ENCODE data around the gene WDR44. TPM values are rescaled to one million over a fixed set of nuclear protein-coding genes. Genes with fewer than 3 reads are reported as not detected.
A peak's percentile ranks its signal among the peaks of the same experiment; 100 is the strongest.

The WDR44 gene
- total RNA-seq, 1 donor from 2014 or later = 7.1 TPM

DNA sequence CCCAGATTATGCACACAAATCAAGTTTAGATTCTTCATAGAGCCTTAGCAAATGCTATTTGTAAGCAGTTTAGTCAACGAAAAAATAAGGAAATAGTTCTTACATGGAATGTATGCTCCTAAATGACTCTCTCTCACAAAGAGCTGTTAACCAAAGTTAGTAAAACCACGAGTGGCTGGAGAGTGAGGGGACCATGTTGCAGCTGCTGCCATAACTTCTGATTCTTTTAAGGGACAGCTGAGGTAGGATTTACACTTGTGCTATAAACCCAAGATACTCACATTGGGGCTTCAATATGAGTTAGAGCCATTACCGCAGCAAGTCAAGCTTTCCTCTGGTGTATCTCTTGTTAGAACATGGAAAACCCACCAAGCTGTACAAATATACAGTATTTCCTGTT is 152.4 kb downstream of the WDR44 start:
- peaks cover 4% of the 10 kb centered on the region for H3K27me3 ChIP-seq (ENCODE audit: control insufficient read depth, insufficient read depth, low read length)
- TF ChIP-seq, protein P1, sequence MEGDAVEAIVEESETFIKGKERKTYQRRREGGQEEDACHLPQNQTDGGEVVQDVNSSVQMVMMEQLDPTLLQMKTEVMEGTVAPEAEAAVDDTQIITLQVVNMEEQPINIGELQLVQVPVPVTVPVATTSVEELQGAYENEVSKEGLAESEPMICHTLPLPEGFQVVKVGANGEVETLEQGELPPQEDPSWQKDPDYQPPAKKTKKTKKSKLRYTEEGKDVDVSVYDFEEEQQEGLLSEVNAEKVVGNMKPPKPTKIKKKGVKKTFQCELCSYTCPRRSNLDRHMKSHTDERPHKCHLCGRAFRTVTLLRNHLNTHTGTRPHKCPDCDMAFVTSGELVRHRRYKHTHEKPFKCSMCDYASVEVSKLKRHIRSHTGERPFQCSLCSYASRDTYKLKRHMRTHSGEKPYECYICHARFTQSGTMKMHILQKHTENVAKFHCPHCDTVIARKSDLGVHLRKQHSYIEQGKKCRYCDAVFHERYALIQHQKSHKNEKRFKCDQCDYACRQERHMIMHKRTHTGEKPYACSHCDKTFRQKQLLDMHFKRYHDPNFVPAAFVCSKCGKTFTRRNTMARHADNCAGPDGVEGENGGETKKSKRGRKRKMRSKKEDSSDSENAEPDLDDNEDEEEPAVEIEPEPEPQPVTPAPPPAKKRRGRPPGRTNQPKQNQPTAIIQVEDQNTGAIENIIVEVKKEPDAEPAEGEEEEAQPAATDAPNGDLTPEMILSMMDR (IDR thresholded peaks at IDR 0.05; ENCODE audit: insufficient read depth, low read length, severe bottlenecking) = no peak
- DNase-seq (ENCODE audit: low read depth) = no peak
- no peak for FAIRE-seq
- H3K36me3 ChIP-seq (ENCODE audit: control insufficient read depth, insufficient read depth, low read length) = no peaks in the 10 kb centered on the region
- H3K4me3 ChIP-seq (ENCODE audit: low read depth, low read length) = no peak overlapping the region

- TF ChIP-seq, protein P1 (IDR thresholded peaks at IDR 0.05; ENCODE audit: insufficient read depth, low read length, severe bottlenecking) = no peak
- no peak overlapping the region for H3K4me3 ChIP-seq (ENCODE audit: low read depth, low read length)
- FAIRE-seq (no peak), DNase-seq (ENCODE audit: low read depth) (no peak)
- no peaks in the 10 kb centered on the region for H3K36me3 ChIP-seq (ENCODE audit: control insufficient read depth, insufficient read depth, low read length)
- H3K27me3 ChIP-seq (ENCODE audit: control insufficient read depth, insufficient read depth, low read length) = peaks cover 4% of the 10 kb centered on the region
Observed at GRCh38 chrX:118498755-118499154, 152.8 kb downstream of the WDR44 start.

GRCh38 chrX:118499295-118499694 is 153.4 kb downstream of the WDR44 start:
- H3K36me3 ChIP-seq (ENCODE audit: control insufficient read depth, insufficient read depth, low read length) = no peaks in the 10 kb centered on the region
- H3K27me3 ChIP-seq (ENCODE audit: control insufficient read depth, insufficient read depth, low read length) = peaks cover 4% of the 10 kb centered on the region
- TF ChIP-seq, protein P1 (IDR thresholded peaks at IDR 0.05; ENCODE audit: insufficient read depth, low read length, severe bottlenecking) = peak; percentile 7
- no peak overlapping the region for H3K4me3 ChIP-seq (ENCODE audit: low read depth, low read length)
- FAIRE-seq = no peak
- no peak for DNase-seq (ENCODE audit: low read depth)

Other genes starting within 250 kb of the WDR44 start
- gene KLHL13, start 229.3 kb upstream of the WDR44 start, total RNA-seq = 1.8 TPM in 2 replicates
- 0.26 and 0.38 TPM in 2 replicates for gene DOCK11, start 149.7 kb downstream of the WDR44 start, total RNA-seq